Stimulated activated CD4-positive, alpha-beta T cell treated with anti-CD3 and anti-CD28 coated beads, Interleukin-4, amount 100 ng/mL, for 48 hours (primary cell): ENCODE data around the gene CHIT1.

Experiments
- DNase-seq, 2 donors: peaks; one replicate each; pipeline ENCODE4 v3.0.0-alpha.2; 2020; ENCODE audit warnings: low read depth in 2 of 2

The CHIT1 gene

GRCh38 chr1:203217139-203217655 lies 12.3 kb downstream of the CHIT1 start:
- DNase-seq = no peak

GRCh38 chr1:203216274-203217138 lies 13.0 kb downstream of the CHIT1 start:
- peak; percentile 32 to 42 for DNase-seq

- no peak for DNase-seq
Observed at GRCh38 chr1:203215573-203215972, 13.9 kb downstream of the CHIT1 start.

- DNase-seq = no peak
Observed at GRCh38 chr1:203214871-203215270, 14.6 kb downstream of the CHIT1 start.

- no peak for DNase-seq
Observed at GRCh38 chr1:203213126-203213525, 16.3 kb downstream of the CHIT1 start.

- no peak for DNase-seq
Observed at GRCh38 chr1:203211812-203212211, 17.7 kb downstream of the CHIT1 start.

GRCh38 chr1:203210988-203211387 lies 18.5 kb downstream of the CHIT1 start:
- DNase-seq = no peak

- DNase-seq = no peak
Observed at GRCh38 chr1:203210350-203210749, 19.1 kb downstream of the CHIT1 start.

- no peak for DNase-seq
Observed at GRCh38 chr1:203208181-203208580, 21.3 kb downstream of the CHIT1 start.

- no peak for DNase-seq
Observed at GRCh38 chr1:203207751-203208150, 21.7 kb downstream of the CHIT1 start.

- no peak for DNase-seq
Observed at GRCh38 chr1:203206129-203206687, 23.3 kb downstream of the CHIT1 start.

GRCh38 chr1:203204756-203205155 lies 24.7 kb downstream of the CHIT1 start:
- no peak for DNase-seq

- DNase-seq = no peak
Observed at GRCh38 chr1:203202431-203203245, 26.8 kb downstream of the CHIT1 start.

GRCh38 chr1:203201516-203202205 lies 27.8 kb downstream of the CHIT1 start:
- no peak for DNase-seq

- no peak for DNase-seq
Observed at GRCh38 chr1:203200916-203201315, 28.6 kb downstream of the CHIT1 start.

GRCh38 chr1:203199816-203200571 lies 29.5 kb downstream of the CHIT1 start:
- DNase-seq = no peak

- DNase-seq = no peak
Observed at GRCh38 chr1:203199481-203199815, 30.0 kb downstream of the CHIT1 start.

GRCh38 chr1:203199002-203199401 lies 30.5 kb downstream of the CHIT1 start:
- DNase-seq = no peak

GRCh38 chr1:203197625-203198024 lies 31.8 kb downstream of the CHIT1 start:
- DNase-seq = no peak

GRCh38 chr1:203196371-203196770 lies 33.1 kb downstream of the CHIT1 start:
- no peak for DNase-seq

GRCh38 chr1:203190949-203191348 lies 38.5 kb downstream of the CHIT1 start:
- DNase-seq = no peak
